Measurements from ENCODE around the gene NFYA.
A peak's percentile ranks its signal among the peaks of the same experiment; 100 is the strongest.
"Not testable (repeated sequence)": the region's sequence is repeated elsewhere in the genome, so short reads cannot be mapped to it uniquely, and the experiment has no call there.

NFYA gene

GRCh38 chr6:41100871-41101287, 28.1 kb downstream of the NFYA start:
- no peak for TF ChIP-seq EZH2 (IDR thresholded peaks at IDR 0.05; ENCODE audit: borderline replicate concordance, low read depth, low read length, severe bottlenecking)
- TF ChIP-seq, protein P1, sequence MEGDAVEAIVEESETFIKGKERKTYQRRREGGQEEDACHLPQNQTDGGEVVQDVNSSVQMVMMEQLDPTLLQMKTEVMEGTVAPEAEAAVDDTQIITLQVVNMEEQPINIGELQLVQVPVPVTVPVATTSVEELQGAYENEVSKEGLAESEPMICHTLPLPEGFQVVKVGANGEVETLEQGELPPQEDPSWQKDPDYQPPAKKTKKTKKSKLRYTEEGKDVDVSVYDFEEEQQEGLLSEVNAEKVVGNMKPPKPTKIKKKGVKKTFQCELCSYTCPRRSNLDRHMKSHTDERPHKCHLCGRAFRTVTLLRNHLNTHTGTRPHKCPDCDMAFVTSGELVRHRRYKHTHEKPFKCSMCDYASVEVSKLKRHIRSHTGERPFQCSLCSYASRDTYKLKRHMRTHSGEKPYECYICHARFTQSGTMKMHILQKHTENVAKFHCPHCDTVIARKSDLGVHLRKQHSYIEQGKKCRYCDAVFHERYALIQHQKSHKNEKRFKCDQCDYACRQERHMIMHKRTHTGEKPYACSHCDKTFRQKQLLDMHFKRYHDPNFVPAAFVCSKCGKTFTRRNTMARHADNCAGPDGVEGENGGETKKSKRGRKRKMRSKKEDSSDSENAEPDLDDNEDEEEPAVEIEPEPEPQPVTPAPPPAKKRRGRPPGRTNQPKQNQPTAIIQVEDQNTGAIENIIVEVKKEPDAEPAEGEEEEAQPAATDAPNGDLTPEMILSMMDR (IDR thresholded peaks at IDR 0.05; ENCODE audit: borderline replicate concordance, extremely low read depth, low read length, poor library complexity, severe bottlenecking): no peak
- no peak for DNase-seq
- no peaks in the 10 kb centered on the region for H3K4me1 ChIP-seq (ENCODE audit: insufficient read depth, low read length)
- peaks cover 9% of the 10 kb centered on the region for H4K20me1 ChIP-seq (ENCODE audit: insufficient read depth, low read length)
- H3K27ac ChIP-seq (ENCODE audit: low read length): no peak overlapping the region
- H3K27me3 ChIP-seq (ENCODE audit: insufficient read depth, low read length, poor library complexity): no peaks in the 10 kb centered on the region
- ATAC-seq (ENCODE audit: insufficient read depth, low read depth): peak; percentile 27; the same call in 2 of the 3 replicates
- H3K4me2 ChIP-seq (ENCODE audit: insufficient read depth, low read length): no peak overlapping the region
- no peaks in the 10 kb centered on the region for H3K9me3 ChIP-seq (ENCODE audit: insufficient read depth, low read length, severe bottlenecking)
- peaks cover 62% of the 10 kb centered on the region for H3K36me3 ChIP-seq (ENCODE audit: insufficient read depth, low read length)
- H3K9ac ChIP-seq (ENCODE audit: low read depth, low read length): no peak overlapping the region
- no peak overlapping the region for H3K4me3 ChIP-seq (ENCODE audit: low read depth in 1 of 2, low read length in 2 of 2)
- H3K79me2 ChIP-seq (ENCODE audit: insufficient read depth, low read length): no peaks in the 10 kb centered on the region
- no peak overlapping the region for H2AFZ ChIP-seq (ENCODE audit: low read depth, low read length)

DNA sequence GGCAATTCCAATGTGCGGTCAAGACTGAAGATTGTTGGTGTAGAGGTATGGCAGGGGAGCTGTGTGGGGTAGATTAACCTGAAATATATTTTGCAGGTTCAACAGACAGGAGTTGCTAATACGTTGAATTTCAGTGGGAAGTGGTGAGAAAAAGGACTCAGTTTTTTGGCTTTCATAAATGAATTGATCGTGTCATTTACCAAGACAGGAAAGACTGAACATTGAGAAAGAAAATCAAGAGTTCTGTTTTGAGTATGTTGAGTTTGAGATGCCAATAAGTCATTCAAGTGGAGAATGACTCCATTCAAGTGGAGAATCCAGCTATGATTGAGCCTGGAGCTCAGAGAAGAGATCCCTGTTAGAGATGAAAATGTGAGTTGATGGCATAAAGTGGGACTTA, 31.1 kb downstream of the NFYA start:
- ATAC-seq (ENCODE audit: insufficient read depth, low read depth) (no peak), DNase-seq (no peak)
- no peak overlapping the region for H2AFZ ChIP-seq (ENCODE audit: low read depth, low read length)
- TF ChIP-seq EZH2 (IDR thresholded peaks at IDR 0.05; ENCODE audit: borderline replicate concordance, low read depth, low read length, severe bottlenecking): no peak
- TF ChIP-seq, protein P1 (IDR thresholded peaks at IDR 0.05; ENCODE audit: borderline replicate concordance, extremely low read depth, low read length, poor library complexity, severe bottlenecking): no peak
- H4K20me1 ChIP-seq (ENCODE audit: insufficient read depth, low read length): peaks cover 9% of the 10 kb centered on the region
- H3K9ac ChIP-seq (ENCODE audit: low read depth, low read length): no peak overlapping the region
- no peaks in the 10 kb centered on the region for H3K9me3 ChIP-seq (ENCODE audit: insufficient read depth, low read length, severe bottlenecking)
- H3K4me2 ChIP-seq (ENCODE audit: insufficient read depth, low read length): no peak overlapping the region
- no peaks in the 10 kb centered on the region for H3K79me2 ChIP-seq (ENCODE audit: insufficient read depth, low read length)
- H3K4me1 ChIP-seq (ENCODE audit: insufficient read depth, low read length): no peaks in the 10 kb centered on the region
- peaks cover 32% of the 10 kb centered on the region for H3K36me3 ChIP-seq (ENCODE audit: insufficient read depth, low read length)
- no peaks in the 10 kb centered on the region for H3K27me3 ChIP-seq (ENCODE audit: insufficient read depth, low read length, poor library complexity)
- no peak overlapping the region for H3K27ac ChIP-seq (ENCODE audit: low read length)
- no peak overlapping the region for H3K4me3 ChIP-seq (ENCODE audit: low read depth in 1 of 2, low read length in 2 of 2)

DNA sequence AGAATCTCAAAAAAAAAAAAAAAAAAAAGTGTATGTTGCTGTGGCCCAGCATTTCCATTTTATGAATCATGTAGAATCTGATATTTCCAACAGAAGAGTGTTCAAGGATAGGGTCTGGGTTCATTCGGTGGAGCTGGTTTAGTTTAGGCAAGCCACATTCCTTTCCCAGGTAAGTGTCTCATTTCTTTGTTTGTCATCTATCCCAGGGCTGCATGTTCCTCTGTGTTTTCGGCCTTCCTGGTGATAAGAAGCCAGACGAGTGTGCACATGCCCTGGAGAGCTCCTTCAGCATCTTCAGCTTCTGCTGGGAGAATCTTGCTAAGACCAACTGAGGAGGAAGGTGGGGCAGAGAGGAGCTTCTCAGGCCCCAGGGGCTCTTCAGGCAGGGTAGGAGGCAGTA, 38.2 kb downstream of the NFYA start:
- no peaks in the 10 kb centered on the region for H4K20me1 ChIP-seq (ENCODE audit: insufficient read depth, low read length)
- ATAC-seq (ENCODE audit: insufficient read depth, low read depth) (no peak), DNase-seq (no peak)
- no peaks in the 10 kb centered on the region for H3K4me1 ChIP-seq (ENCODE audit: insufficient read depth, low read length)
- no peaks in the 10 kb centered on the region for H3K36me3 ChIP-seq (ENCODE audit: insufficient read depth, low read length)
- no peak for TF ChIP-seq EZH2 (IDR thresholded peaks at IDR 0.05; ENCODE audit: borderline replicate concordance, low read depth, low read length, severe bottlenecking)
- TF ChIP-seq, protein P1 (IDR thresholded peaks at IDR 0.05; ENCODE audit: borderline replicate concordance, extremely low read depth, low read length, poor library complexity, severe bottlenecking): no peak
- H3K27ac ChIP-seq (ENCODE audit: low read length): no peak overlapping the region
- no peaks in the 10 kb centered on the region for H3K27me3 ChIP-seq (ENCODE audit: insufficient read depth, low read length, poor library complexity)
- no peaks in the 10 kb centered on the region for H3K9me3 ChIP-seq (ENCODE audit: insufficient read depth, low read length, severe bottlenecking)
- no peak overlapping the region for H3K4me3 ChIP-seq (ENCODE audit: low read depth in 1 of 2, low read length in 2 of 2)
- H3K4me2 ChIP-seq (ENCODE audit: insufficient read depth, low read length): no peak overlapping the region
- no peak overlapping the region for H3K9ac ChIP-seq (ENCODE audit: low read depth, low read length)
- no peak overlapping the region for H2AFZ ChIP-seq (ENCODE audit: low read depth, low read length)
- no peaks in the 10 kb centered on the region for H3K79me2 ChIP-seq (ENCODE audit: insufficient read depth, low read length)

DNA sequence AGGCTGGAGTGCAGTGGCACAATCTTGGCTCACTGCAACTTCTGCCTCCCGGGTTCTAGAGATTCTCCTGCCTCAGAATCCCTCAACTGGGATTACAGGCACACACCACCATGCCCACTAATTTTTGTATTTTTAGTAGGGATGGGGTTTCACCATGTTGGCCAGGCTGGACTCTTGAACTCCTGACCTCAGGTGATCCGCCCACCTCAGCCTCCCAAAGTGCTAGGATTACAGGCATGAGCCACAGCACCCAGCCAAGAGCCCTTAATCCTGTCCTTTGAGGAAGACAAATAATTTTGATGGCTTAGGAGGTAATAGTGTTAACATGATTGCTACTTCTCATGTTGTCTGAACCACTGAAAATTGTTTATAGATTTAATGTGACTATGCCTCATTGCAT, 42.3 kb downstream of the NFYA start:
- H3K4me1 ChIP-seq (ENCODE audit: insufficient read depth, low read length); H3K4me3 ChIP-seq (ENCODE audit: low read depth in 1 of 2, low read length in 2 of 2); H4K20me1 ChIP-seq (ENCODE audit: insufficient read depth, low read length); H3K9me3 ChIP-seq (ENCODE audit: insufficient read depth, low read length, severe bottlenecking); H3K9ac ChIP-seq (ENCODE audit: low read depth, low read length); H3K27me3 ChIP-seq (ENCODE audit: insufficient read depth, low read length, poor library complexity); DNase-seq; H3K79me2 ChIP-seq (ENCODE audit: insufficient read depth, low read length); H3K36me3 ChIP-seq (ENCODE audit: insufficient read depth, low read length); H3K27ac ChIP-seq (ENCODE audit: low read length); H2AFZ ChIP-seq (ENCODE audit: low read depth, low read length); H3K4me2 ChIP-seq (ENCODE audit: insufficient read depth, low read length); ATAC-seq (ENCODE audit: insufficient read depth, low read depth): not testable (repeated sequence)
